ENCODE measurements around the gene ANO10.
"Not testable (repeated sequence)": the region's sequence is repeated elsewhere in the genome, so short reads cannot be mapped to it uniquely, and the experiment has no call there.

ANO10 gene

DNA sequence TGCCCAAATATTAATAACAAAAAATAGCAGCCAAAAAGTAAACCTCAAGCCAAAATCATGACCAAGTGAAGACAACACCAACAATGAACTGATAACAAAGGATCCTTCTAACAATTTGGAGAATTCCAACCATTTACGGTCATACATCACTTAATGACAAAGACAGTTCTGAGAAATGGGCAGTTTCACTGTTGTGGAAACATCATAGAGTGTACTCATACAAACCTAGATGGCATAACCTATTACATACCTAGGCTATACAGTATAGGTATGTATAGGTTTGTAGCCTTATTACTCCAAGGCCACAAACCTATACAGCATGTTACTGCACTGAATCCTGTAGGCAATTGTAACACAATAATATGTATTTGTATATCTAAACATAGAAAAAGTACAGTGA is 12.4 kb downstream of the ANO10 start:
- TF ChIP-seq, protein P1, sequence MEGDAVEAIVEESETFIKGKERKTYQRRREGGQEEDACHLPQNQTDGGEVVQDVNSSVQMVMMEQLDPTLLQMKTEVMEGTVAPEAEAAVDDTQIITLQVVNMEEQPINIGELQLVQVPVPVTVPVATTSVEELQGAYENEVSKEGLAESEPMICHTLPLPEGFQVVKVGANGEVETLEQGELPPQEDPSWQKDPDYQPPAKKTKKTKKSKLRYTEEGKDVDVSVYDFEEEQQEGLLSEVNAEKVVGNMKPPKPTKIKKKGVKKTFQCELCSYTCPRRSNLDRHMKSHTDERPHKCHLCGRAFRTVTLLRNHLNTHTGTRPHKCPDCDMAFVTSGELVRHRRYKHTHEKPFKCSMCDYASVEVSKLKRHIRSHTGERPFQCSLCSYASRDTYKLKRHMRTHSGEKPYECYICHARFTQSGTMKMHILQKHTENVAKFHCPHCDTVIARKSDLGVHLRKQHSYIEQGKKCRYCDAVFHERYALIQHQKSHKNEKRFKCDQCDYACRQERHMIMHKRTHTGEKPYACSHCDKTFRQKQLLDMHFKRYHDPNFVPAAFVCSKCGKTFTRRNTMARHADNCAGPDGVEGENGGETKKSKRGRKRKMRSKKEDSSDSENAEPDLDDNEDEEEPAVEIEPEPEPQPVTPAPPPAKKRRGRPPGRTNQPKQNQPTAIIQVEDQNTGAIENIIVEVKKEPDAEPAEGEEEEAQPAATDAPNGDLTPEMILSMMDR (IDR thresholded peaks at IDR 0.05; ENCODE audit: low read depth, low read length) = no peak
- H3K4me3 ChIP-seq (ENCODE audit: low read depth, low read length) = no peak overlapping the region

DNA sequence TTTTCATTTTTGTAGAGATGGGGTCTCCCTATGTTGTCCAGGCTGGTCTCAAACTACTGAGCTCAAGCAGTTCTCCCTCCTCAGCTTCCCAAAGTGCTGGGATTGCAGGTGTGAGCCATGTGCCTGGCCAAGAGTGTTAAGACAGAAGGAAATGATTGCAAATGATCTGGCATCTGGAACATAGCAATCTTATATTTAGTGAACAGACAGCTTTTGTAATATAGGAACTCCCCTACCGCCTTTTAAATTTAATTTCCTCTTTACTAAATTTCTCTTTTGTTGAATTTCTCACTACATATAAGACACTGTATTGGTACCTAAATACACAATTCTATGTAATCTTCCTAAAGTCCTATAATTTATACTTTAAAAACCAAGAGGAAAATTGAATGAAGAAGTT is 13.1 kb downstream of the ANO10 start:
- no peak overlapping the region for H3K4me3 ChIP-seq (ENCODE audit: low read depth, low read length)

DNA sequence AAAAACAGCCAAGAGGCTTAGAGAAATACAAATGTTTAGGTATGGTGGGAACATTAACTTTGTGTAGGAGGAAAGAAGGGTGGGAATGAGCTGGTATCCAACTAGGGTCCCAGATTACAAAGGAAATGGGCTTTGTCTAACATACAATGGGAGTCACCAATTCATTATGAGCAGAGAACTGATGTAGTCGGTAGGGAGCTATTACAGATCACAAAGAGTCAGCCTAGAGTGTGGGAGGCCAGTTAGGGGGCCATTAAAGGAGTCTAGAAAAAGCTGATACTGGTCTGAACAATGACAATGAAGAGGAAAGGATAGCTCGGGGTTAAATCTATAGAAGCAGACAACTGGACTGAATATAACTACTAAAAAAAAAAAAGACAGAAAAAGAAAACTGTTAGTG is 15.5 kb downstream of the ANO10 start:
- TF ChIP-seq, protein P1 (IDR thresholded peaks at IDR 0.05; ENCODE audit: low read depth, low read length) = no peak
- no peak overlapping the region for H3K4me3 ChIP-seq (ENCODE audit: low read depth, low read length)

More for the DNA sequence above, 13.1 kb downstream of the ANO10 start:
- TF ChIP-seq, protein P1 (IDR thresholded peaks at IDR 0.05; ENCODE audit: low read depth, low read length) = no peak

GRCh38 chr3:43599959-43600358 is 21.9 kb downstream of the ANO10 start:
- H3K4me3 ChIP-seq (ENCODE audit: low read depth, low read length) = not testable (repeated sequence)

DNA sequence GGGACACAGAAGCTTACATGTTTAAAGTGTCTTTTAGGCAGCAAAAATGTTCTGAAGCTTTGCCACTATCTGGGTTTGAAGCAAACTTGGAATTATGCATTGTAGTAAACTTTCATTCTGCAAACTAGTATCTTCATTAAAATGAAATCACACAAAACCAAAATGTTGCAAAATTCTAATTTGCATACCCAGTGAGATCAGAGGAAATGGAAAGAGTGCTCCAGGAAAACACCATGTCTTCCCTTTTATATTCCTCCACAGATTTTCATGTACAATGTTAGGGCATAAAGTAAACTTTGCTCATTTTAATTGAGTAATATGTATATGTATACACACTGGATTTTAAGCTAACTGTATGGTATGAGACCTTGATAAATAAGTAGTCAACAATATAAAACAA is 23.9 kb downstream of the ANO10 start:
- no peak overlapping the region for H3K4me3 ChIP-seq (ENCODE audit: low read depth, low read length)
- TF ChIP-seq, protein P1 (IDR thresholded peaks at IDR 0.05; ENCODE audit: low read depth, low read length) = no peak

DNA sequence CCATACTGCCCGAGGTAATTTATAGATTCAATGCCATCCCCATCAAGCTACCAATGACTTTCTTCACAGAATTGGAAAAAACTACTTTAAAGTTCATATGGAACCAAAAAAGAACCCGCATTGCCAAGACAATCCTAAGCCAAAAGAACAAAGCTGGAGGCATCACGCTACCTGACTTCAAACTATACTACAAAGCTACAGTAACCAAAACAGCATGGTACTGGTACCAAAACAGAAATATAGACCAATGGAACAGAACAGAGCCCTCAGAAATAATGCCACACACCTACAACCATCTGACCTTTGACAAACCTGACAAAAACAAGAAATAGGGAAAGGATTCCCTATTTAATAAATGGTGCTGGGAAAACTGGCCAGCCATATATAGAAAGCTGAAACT is 25.6 kb downstream of the ANO10 start:
- not testable (repeated sequence) for H3K4me3 ChIP-seq (ENCODE audit: low read depth, low read length)

- not testable (repeated sequence) for H3K4me3 ChIP-seq (ENCODE audit: low read depth, low read length)
These were observed 26.5 kb downstream of the ANO10 start for GRCh38 chr3:43595280-43595679.

GRCh38 chr3:43593588-43593987 is 28.2 kb downstream of the ANO10 start:
- not testable (repeated sequence) for H3K4me3 ChIP-seq (ENCODE audit: low read depth, low read length)

DNA sequence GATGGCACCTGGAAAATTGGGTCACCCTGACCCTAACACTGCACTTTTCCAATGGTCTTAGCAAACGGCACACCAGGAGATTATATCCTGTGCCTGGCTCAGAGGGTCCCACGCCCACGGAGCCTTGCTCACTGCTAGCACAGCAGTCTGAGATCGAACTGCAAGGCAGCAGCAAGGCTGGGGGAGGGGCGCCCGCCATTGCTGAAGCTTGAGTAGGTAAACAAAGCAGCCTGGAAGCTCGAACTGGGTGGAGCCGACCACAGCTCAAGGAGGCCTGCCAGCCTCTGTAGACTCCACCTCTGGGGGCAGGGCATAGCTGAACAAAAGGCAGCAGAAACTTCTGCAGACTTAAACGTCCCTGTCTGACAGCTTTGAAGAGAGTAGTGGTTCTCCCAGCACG is 29.9 kb downstream of the ANO10 start:
- H3K4me3 ChIP-seq (ENCODE audit: low read depth, low read length) = not testable (repeated sequence)

- TF ChIP-seq, protein P1 (IDR thresholded peaks at IDR 0.05; ENCODE audit: low read depth, low read length) = no peak
These were observed 34.5 kb downstream of the ANO10 start for GRCh38 chr3:43587303-43587702.

More at GRCh38 chr3:43587303-43587702, 34.5 kb downstream of the ANO10 start:
- no peak overlapping the region for H3K4me3 ChIP-seq (ENCODE audit: low read depth, low read length)
